DND-41 (cell line): ENCODE measurements around the gene ILRUN.
"Not testable (repeated sequence)": the region's sequence is repeated elsewhere in the genome, so short reads cannot be mapped to it uniquely, and the experiment has no call there.

Experiments used
- CTCF ChIP-seq: IDR thresholded peaks from 2 replicates; pipeline ENCODE4 v1.5.1; 2012; ENCODE audit warnings: borderline replicate concordance, low read length, moderate library complexity, mild to moderate bottlenecking; ENCODE audit not compliant: poor library complexity, severe bottlenecking; ENCODE audit errors: extremely low read depth
- EZH2 ChIP-seq: IDR thresholded peaks from 3 replicates; pipeline ENCODE4 v1.6.1; 2012; ENCODE audit warnings: borderline replicate concordance, low read depth, mild to moderate bottlenecking, moderate library complexity, low read length, inconsistent platforms; ENCODE audit not compliant: severe bottlenecking

DNA sequence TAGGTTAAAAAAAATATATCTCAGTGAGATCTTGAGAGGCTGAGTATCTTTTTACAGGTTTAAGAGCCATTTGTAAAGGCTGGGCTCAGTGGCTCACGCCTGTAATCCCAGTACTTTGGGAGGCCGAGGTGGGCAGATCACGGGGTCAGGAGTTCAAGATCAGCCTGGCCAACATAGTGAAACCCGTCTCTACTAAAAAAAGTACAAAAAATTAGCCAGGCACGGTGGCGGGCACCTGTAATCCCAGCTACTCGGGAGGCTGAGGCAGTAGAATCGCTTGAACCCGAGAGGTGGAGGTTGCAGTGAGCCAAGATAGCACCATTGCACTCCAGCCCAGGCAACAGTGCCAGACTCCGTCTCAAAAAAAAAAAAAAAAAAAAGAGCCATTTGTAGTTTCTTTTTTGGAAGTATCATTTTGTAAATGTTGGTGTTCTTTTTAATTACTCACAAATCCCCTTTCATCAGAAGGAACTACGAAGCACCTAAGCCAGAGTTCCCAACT lies 40.6 kb downstream of the ILRUN start:
- not testable (repeated sequence) for TF ChIP-seq CTCF, EZH2
